SK-N-MC (cell line): ENCODE data around the gene POMT2.

ENCODE experiments used
- EZH2 ChIP-seq: fragments of 200-600 bp; sonication (generic); IDR thresholded peaks from one replicate; pipeline ENCODE4 v1.6.1; 2017; ENCODE audit warnings: antibody characterized with exemption
- FOXP2 ChIP-seq: optimal IDR thresholded peaks from 2 replicates; pipeline ENCODE3; 2011; ENCODE audit warnings: mild to moderate bottlenecking, moderate library complexity; ENCODE audit not compliant: insufficient read depth; ENCODE audit errors: extremely low read length, control extremely low read depth
- POLR2AphosphoS5 ChIP-seq: IDR thresholded peaks from 2 replicates; pipeline ENCODE4 v1.6.1; 2012; ENCODE audit warnings: mild to moderate bottlenecking, low read depth, low read length, borderline replicate concordance

- no peak for TF ChIP-seq POLR2AphosphoS5
- TF ChIP-seq EZH2: no peak
- no peak for TF ChIP-seq FOXP2
Measured at GRCh38 chr14:77322951-77323350, 2.3 kb upstream of the POMT2 start.
